Measurements from ENCODE around the gene ZNF563. TPM values are rescaled to one million over a fixed set of nuclear protein-coding genes. Genes with fewer than 3 reads are reported as not detected.
A peak's percentile ranks its signal among the peaks of the same experiment; 100 is the strongest.

ZNF563 gene
- total and polyA plus RNA-seq, 10 donors, result 1.6 to 9.6 (median 4.0) TPM

DNA sequence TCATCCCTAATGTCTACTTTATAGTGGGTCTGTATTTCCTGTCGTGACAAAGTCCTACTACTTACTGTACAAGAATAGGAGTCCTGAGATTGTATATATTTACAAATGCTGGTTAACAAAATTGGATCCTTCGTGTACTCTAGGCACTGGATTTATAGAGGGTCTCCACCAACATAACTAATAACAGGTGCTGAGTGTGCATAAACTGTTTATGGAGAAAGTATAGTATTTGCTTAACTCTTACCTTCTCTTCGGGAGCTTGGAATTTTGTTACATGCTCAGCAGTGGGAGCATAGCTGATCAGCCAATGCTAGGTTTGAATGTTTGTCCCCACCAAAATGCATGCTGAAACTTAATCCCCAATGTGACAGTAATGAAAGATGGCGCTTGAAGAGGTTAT lies 19.9 kb upstream of the ZNF563 start:
- TF ChIP-seq POLR2A (IDR thresholded peaks at IDR 0.05) (no peak), POLR2AphosphoS5 (IDR thresholded peaks at IDR 0.05) (no peak)
- TF ChIP-seq, protein P1, sequence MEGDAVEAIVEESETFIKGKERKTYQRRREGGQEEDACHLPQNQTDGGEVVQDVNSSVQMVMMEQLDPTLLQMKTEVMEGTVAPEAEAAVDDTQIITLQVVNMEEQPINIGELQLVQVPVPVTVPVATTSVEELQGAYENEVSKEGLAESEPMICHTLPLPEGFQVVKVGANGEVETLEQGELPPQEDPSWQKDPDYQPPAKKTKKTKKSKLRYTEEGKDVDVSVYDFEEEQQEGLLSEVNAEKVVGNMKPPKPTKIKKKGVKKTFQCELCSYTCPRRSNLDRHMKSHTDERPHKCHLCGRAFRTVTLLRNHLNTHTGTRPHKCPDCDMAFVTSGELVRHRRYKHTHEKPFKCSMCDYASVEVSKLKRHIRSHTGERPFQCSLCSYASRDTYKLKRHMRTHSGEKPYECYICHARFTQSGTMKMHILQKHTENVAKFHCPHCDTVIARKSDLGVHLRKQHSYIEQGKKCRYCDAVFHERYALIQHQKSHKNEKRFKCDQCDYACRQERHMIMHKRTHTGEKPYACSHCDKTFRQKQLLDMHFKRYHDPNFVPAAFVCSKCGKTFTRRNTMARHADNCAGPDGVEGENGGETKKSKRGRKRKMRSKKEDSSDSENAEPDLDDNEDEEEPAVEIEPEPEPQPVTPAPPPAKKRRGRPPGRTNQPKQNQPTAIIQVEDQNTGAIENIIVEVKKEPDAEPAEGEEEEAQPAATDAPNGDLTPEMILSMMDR (IDR thresholded peaks at IDR 0.05 in 8 of 11, conservative IDR thresholded peaks at IDR 0.05 in 3 of 11), result no peak
- peaks cover 23 to 100% (median 93%) of the 10 kb centered on the region in 8 donors for H3K9me3 ChIP-seq
- DNase-seq, result no peak
- H3K4me1 ChIP-seq, result no peaks in the 10 kb centered on the region
- intact Hi-C loops (cut with DNase I; ENCODE audit: low total_unique reads), result no loop called here
- H3K36me3 ChIP-seq, result peaks cover 15 to 46% (median 27%) of the 10 kb centered on the region in 6 donors
- H3K27ac ChIP-seq, result no peak overlapping the region
- no peaks in the 10 kb centered on the region for H3K27me3 ChIP-seq (replicated peaks in 1 of 7)
- 89 to 97% (median 93%) methylated on average over 4 of the region's 4 CpGs for WGBS, 5 donors
- no peak overlapping the region for H3K4me3 ChIP-seq

DNA sequence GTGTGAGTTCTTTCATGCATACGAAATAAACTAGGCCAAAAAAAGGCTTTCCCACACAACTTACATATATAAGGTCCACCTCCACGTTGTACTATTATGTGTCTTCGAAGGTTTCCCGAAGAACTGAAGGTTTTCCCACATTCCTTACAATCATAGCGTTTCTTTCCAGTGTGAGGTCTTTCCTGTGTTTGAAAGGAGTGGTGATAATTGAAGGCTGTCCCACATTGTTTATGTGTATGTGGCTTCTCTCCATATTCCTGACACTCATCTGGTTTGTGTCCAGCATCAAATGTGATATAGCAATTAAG lies 17.4 kb upstream of the ZNF563 start:
- 91 to 97% (median 95%) methylated on average over 5 of the region's 5 CpGs for WGBS, 5 donors
- no peaks in the 10 kb centered on the region for H3K4me1 ChIP-seq
- H3K9me3 ChIP-seq, result peaks cover 26 to 100% (median 100%) of the 10 kb centered on the region in 8 donors
- intact Hi-C loops (cut with DNase I; ENCODE audit: low total_unique reads), result no loop called here
- no peak for TF ChIP-seq POLR2A (IDR thresholded peaks at IDR 0.05)
- TF ChIP-seq, protein P1 (IDR thresholded peaks at IDR 0.05 in 8 of 11, conservative IDR thresholded peaks at IDR 0.05 in 3 of 11), result no peak
- TF ChIP-seq POLR2AphosphoS5 (IDR thresholded peaks at IDR 0.05), result no peak
- no peak for DNase-seq
- no peak overlapping the region for H3K4me3 ChIP-seq
- no peak overlapping the region for H3K27ac ChIP-seq
- no peaks in the 10 kb centered on the region for H3K27me3 ChIP-seq (replicated peaks in 1 of 7)
- H3K36me3 ChIP-seq, result peaks cover 15 to 46% (median 27%) of the 10 kb centered on the region in 6 donors

DNA sequence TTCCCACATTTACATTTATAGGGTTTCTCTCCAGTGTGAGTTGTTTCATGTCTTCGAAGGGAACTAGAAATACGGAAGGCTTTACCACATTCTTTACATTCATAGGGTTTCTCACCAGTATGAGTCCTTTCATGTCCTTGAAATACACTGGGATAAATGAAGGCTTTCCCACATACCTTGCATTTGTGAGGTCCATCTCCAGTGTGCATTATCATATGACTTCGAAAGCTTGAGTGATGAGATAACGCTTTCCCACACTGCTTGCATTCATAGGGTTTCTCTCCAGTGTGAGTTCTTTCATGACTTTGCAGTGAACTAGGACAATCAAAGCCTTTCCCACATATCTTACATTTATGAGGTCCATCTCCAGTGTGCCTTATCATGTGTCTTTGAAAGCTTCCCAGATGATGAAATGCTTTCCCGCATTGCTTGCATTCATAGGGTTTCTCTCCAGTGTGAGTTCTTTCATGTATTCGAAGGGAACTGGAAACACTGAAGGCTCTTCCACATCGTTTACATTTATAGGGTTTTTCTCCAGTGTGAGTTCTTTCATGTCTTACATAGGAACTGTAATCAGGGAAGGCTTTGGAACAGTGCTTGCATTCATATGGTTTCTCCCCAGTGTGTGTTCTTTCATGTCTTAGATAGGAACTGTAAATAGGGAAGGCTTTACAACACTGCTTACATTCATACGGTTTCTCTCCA lies 16.9 kb upstream of the ZNF563 start:
- Histone ChIP-seq H3K4me3 (no peak overlapping the region), H3K36me3 (peaks cover 15 to 46% (median 27%) of the 10 kb centered on the region in 6 donors), H3K27me3 (replicated peaks in 1 of 7) (no peaks in the 10 kb centered on the region), H3K27ac (no peak overlapping the region), H3K4me1 (no peaks in the 10 kb centered on the region), H3K9me3 (peaks cover 26 to 100% (median 100%) of the 10 kb centered on the region in 8 donors)
- WGBS, 5 donors, result 94 to 97% (median 96%) methylated on average over 8 of the region's 8 CpGs
- TF ChIP-seq, protein P1 (IDR thresholded peaks at IDR 0.05 in 8 of 11, conservative IDR thresholded peaks at IDR 0.05 in 3 of 11), result no peak
- TF ChIP-seq POLR2A (IDR thresholded peaks at IDR 0.05), result no peak
- TF ChIP-seq POLR2AphosphoS5 (IDR thresholded peaks at IDR 0.05), result no peak
- DNase-seq, result no peak
- intact Hi-C loops (cut with DNase I; ENCODE audit: low total_unique reads), result no loop called here

DNA sequence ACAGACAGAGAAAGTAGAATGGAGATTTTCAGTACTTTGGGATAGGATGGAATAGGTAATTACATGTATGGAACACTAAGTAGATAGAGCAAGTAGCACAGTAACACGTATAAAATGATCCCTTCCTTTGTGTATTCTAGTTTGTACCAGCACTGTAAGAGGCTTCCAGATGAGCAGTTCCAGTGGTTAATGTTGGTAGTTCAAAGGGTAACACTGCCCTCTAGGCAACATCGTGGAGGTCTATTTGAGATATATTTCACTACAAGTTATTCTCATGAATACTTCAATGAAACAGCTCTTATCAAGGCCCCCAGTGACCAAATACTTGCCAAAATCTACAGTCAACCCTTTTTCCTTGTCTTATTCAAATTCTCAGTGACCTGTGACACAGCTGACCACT lies 13.5 kb upstream of the ZNF563 start:
- 59 to 80% (median 78%) methylated on average over 2 of the region's 2 CpGs for WGBS, 5 donors
- no peaks in the 10 kb centered on the region for H3K4me1 ChIP-seq
- H3K9me3 ChIP-seq, result peaks cover 21 to 100% (median 94%) of the 10 kb centered on the region in 8 donors

More for the DNA sequence above, 13.5 kb upstream of the ZNF563 start:
- H3K36me3 ChIP-seq, result peaks cover 13 to 28% (median 25%) of the 10 kb centered on the region in 6 donors
- intact Hi-C loops (cut with DNase I; ENCODE audit: low total_unique reads), result no loop called here
- TF ChIP-seq, protein P1 (IDR thresholded peaks at IDR 0.05 in 8 of 11, conservative IDR thresholded peaks at IDR 0.05 in 3 of 11), result peak in 2 of 11 experiments; percentile 6 to 14
- TF ChIP-seq POLR2A (IDR thresholded peaks at IDR 0.05), result no peak
- no peaks in the 10 kb centered on the region for H3K27me3 ChIP-seq (replicated peaks in 1 of 7)
- H3K4me3 ChIP-seq, result no peak overlapping the region
- H3K27ac ChIP-seq, result no peak overlapping the region
- DNase-seq, result no peak

Data from spleen (tissue), 11 donors.